DOHH2 (cell line): ENCODE results near the gene NME8.

Source experiments
- H3F3A ChIP-seq: fragments of 200-600 bp; sonication (generic), shearing (Covaris generic); 2 replicates; pipeline ENCODE4 v1.6.0; 2016; ENCODE audit warnings: antibody characterized with exemption, mild to moderate bottlenecking; ENCODE audit not compliant: control insufficient read depth, insufficient read depth
- H3K27ac ChIP-seq: fragments of 200-600 bp; sonication (generic); 2 replicates; pipeline ENCODE4 v1.5.1; 2014; ENCODE audit warnings: low read depth, mild to moderate bottlenecking, low read length, moderate library complexity
- H3K27me3 ChIP-seq: fragments of 200-600 bp; sonication (generic); 2 replicates; pipeline ENCODE4 v1.6.1; 2014; ENCODE audit warnings: mild to moderate bottlenecking, low read length, mixed read lengths; ENCODE audit not compliant: control insufficient read depth
- H3K36me3 ChIP-seq: fragments of 200-600 bp; sonication (generic); 2 replicates; pipeline ENCODE4 v1.6.1; 2014; ENCODE audit warnings: mild to moderate bottlenecking, low read length, moderate library complexity, mixed read lengths; ENCODE audit not compliant: control insufficient read depth
- H3K4me1 ChIP-seq: fragments of 200-600 bp; sonication (generic); 2 replicates; pipeline ENCODE4 v1.6.1; 2014; ENCODE audit warnings: mild to moderate bottlenecking, low read length, mixed read lengths; ENCODE audit not compliant: control insufficient read depth
- H3K4me2 ChIP-seq: fragments of 200-600 bp; sonication (generic); 2 replicates; pipeline ENCODE4 v1.6.0; 2014; ENCODE audit warnings: mild to moderate bottlenecking, low read length, moderate library complexity
- H3K4me3 ChIP-seq: fragments of 200-600 bp; sonication (generic); 2 replicates; pipeline ENCODE4 v1.5.1; 2014; ENCODE audit warnings: mild to moderate bottlenecking, low read length, mixed read lengths
- H3K79me2 ChIP-seq: fragments of 200-600 bp; sonication (generic); 2 replicates; pipeline ENCODE4 v1.6.1; 2014; ENCODE audit warnings: mild to moderate bottlenecking, low read length, mixed read lengths; ENCODE audit not compliant: control insufficient read depth
- H3K9me2 ChIP-seq: fragments of 200-600 bp; sonication (generic); replicated peaks from 2 replicates; pipeline ENCODE4 v1.6.1; 2014; ENCODE audit warnings: mild to moderate bottlenecking, low read length, mixed read lengths; ENCODE audit not compliant: control insufficient read depth
- H3K9me3 ChIP-seq: fragments of 200-600 bp; sonication (generic); 2 replicates; pipeline ENCODE4 v1.6.1; 2014; ENCODE audit warnings: antibody characterized with exemption, low read length, mixed read lengths; ENCODE audit not compliant: control insufficient read depth, insufficient read depth
- H4K20me1 ChIP-seq: fragments of 200-600 bp; sonication (generic); 2 replicates; pipeline ENCODE4 v1.6.0; 2014; ENCODE audit warnings: low read depth, mild to moderate bottlenecking, antibody characterized with exemption, low read length, moderate library complexity; ENCODE audit not compliant: control insufficient read depth, insufficient read depth
- EZH2phosphoT487 ChIP-seq: fragments of 200-600 bp; sonication (generic); IDR thresholded peaks from 2 replicates; pipeline ENCODE4 v1.6.1; 2017; ENCODE audit warnings: borderline replicate concordance, mild to moderate bottlenecking, antibody characterized with exemption, low read length, moderate library complexity, mixed read lengths
- TF ChIP-seq, protein P1 (sequence below): fragments of 200-600 bp; sonication (generic); IDR thresholded peaks from one replicate; pipeline ENCODE4 v1.5.1; 2014; ENCODE audit warnings: antibody characterized with exemption, mild to moderate bottlenecking, low read depth, low read length; ENCODE audit not compliant: poor library complexity, severe bottlenecking

Gene NME8

DNA sequence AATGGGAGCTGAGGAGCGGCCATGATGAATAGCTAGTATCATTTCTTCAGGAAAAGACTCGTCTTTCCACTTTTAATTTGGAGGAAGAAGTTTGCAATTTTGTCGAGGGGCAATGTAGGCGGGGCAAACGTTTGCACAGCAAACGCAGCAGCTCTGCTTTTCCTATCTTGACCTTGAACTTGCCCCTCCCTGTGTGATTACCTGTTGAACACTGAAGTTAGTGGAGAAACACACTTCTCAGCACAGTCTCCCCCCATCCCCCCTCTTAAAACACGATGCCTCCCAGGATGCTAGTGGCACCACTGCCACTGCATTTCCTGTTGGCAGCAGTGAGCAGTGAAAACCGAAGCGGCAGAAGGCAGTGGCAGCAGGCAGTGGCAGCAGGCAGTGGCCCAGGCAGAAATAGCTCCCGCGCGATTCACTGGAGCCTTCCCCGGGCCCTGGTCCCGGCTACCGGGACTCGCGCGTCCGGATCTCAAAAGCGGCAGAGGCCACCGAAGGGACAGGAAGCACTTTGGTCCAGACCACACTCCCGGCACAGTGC lies 72.0 kb downstream of the NME8 start, which contains the start of gene EPDR1:
EPDR1 (plus strand) TSS at position 336 of the 544 bp plus-strand sequence. CDS start 300 bp downstream, outside the sequence.
- Histone ChIP-seq H3K9me2 (no peaks in the 10 kb centered on the region), H3K27ac (no peak within 1 kb of the TSS), H3K4me3 (no peak within 1 kb of the TSS), H3K4me1 (no peaks in the 10 kb centered on the region), H3K79me2 (no peaks in the 10 kb centered on the region), H3F3A (no peaks in the 10 kb centered on the region), H3K9me3 (peaks cover 4% of the 10 kb centered on the region; the same call in 1 of the 2 replicates), H4K20me1 (no peaks in the 10 kb centered on the region), H3K36me3 (no peaks in the 10 kb centered on the region), H3K4me2 (no peak within 1 kb of the TSS), H3K27me3 (peaks cover 18% of the 10 kb centered on the region; the same call in 1 of the 2 replicates)
- TF ChIP-seq, protein P1, sequence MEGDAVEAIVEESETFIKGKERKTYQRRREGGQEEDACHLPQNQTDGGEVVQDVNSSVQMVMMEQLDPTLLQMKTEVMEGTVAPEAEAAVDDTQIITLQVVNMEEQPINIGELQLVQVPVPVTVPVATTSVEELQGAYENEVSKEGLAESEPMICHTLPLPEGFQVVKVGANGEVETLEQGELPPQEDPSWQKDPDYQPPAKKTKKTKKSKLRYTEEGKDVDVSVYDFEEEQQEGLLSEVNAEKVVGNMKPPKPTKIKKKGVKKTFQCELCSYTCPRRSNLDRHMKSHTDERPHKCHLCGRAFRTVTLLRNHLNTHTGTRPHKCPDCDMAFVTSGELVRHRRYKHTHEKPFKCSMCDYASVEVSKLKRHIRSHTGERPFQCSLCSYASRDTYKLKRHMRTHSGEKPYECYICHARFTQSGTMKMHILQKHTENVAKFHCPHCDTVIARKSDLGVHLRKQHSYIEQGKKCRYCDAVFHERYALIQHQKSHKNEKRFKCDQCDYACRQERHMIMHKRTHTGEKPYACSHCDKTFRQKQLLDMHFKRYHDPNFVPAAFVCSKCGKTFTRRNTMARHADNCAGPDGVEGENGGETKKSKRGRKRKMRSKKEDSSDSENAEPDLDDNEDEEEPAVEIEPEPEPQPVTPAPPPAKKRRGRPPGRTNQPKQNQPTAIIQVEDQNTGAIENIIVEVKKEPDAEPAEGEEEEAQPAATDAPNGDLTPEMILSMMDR = no peak
- TF ChIP-seq EZH2phosphoT487 = no peak

DNA sequence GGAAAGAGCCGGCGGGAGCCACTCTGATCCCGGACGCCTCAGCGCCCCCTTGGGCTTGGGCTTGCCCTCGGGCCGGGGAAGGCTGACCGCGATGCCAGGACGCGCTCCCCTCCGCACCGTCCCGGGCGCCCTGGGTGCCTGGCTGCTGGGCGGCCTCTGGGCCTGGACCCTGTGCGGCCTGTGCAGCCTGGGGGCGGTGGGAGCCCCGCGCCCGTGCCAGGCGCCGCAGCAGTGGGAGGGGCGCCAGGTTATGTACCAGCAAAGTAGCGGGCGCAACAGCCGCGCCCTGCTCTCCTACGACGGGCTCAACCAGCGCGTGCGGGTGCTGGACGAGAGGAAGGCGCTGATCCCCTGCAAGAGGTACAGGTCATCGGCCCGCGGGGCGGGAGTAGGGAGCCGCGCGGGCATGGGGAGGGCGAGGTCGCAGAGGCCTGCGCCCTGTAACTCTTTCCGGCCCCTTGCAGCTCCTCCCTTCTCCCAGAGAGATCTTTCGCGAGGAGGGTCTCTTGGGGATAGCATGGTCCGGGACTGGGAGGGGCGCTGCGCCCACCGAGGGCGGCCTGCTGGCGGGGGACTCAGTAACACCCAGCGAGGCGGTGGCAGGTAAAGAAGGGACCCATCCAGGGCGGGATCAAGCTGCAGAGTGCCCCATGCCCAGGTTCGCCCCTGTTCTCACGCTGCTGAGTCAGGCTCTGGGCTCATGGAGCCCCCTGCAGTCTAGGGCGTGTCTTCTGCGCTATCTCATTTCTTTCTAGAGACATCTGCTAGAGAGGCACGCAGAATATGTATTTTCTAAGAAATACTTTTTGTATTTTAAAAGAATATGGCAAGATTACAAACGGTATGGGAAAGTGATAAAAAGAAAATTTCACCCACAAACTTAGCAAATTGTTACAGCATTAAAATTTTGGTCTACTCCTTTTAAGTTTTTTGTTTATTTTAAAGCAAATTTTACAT lies 72.7 kb downstream of the NME8 start:
- no peak overlapping the region for H3K4me3 ChIP-seq
- no peak overlapping the region for H3K4me2 ChIP-seq
- H3K4me1 ChIP-seq = no peaks in the 10 kb centered on the region
- no peaks in the 10 kb centered on the region for H3K9me2 ChIP-seq
- peaks cover 18% of the 10 kb centered on the region; the same call in 1 of the 2 replicates for H3K27me3 ChIP-seq
- no peaks in the 10 kb centered on the region for H3F3A ChIP-seq
- no peaks in the 10 kb centered on the region for H3K79me2 ChIP-seq
- H3K27ac ChIP-seq = no peak overlapping the region
- no peak for TF ChIP-seq EZH2phosphoT487
- TF ChIP-seq, protein P1 = no peak
- no peaks in the 10 kb centered on the region for H4K20me1 ChIP-seq
- no peaks in the 10 kb centered on the region for H3K36me3 ChIP-seq
- H3K9me3 ChIP-seq = peaks cover 4% of the 10 kb centered on the region; the same call in 1 of the 2 replicates

DNA sequence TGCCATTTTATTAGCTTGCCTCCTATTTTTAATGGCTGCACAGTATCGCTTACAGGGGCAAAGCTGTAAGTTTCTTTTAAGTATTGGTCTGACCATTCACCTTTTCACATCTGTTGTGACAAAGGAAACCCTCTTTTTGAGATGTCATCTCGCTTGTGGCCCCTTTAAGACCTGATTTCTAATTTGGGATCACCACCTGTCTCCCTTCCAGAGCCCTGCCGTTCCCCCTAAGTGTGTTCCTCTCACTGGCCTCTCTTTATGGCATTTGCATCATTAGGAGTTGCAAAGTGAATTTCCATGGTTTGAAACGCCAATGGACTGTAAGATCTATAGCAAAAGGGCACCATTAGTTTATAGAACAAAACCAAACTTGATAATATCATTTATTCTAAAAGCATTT lies 73.5 kb downstream of the NME8 start:
- Histone ChIP-seq H3K9me2 (no peaks in the 10 kb centered on the region), H4K20me1 (no peaks in the 10 kb centered on the region), H3K36me3 (no peaks in the 10 kb centered on the region), H3K4me1 (no peaks in the 10 kb centered on the region), H3K4me2 (no peak overlapping the region), H3K4me3 (no peak overlapping the region), H3K9me3 (peaks cover 4% of the 10 kb centered on the region; the same call in 1 of the 2 replicates), H3K79me2 (no peaks in the 10 kb centered on the region), H3K27ac (no peak overlapping the region), H3F3A (no peaks in the 10 kb centered on the region), H3K27me3 (peaks cover 18% of the 10 kb centered on the region; the same call in 1 of the 2 replicates)
- TF ChIP-seq, protein P1 = no peak
- no peak for TF ChIP-seq EZH2phosphoT487
